Brain microvascular endothelial cell (primary cell): Measurements from ENCODE around the gene NUP42.
"Not testable (repeated sequence)": the region's sequence is repeated elsewhere in the genome, so short reads cannot be mapped to it uniquely, and the experiment has no call there.

ENCODE experiments used
- DNase-seq: peaks from one replicate; pipeline ENCODE4 v3.0.0-alpha.2; 2020
- H3K27ac ChIP-seq: fragments of 250-450 bp; sonication (Bioruptor Pico); 2 replicates; pipeline ENCODE4 v1.5.1; 2020; ENCODE audit warnings: mild to moderate bottlenecking, moderate library complexity
- H3K27me3 ChIP-seq: fragments of 250-450 bp; sonication (Bioruptor Pico); replicated peaks from 2 replicates; pipeline ENCODE4 v1.5.1; 2020; ENCODE audit warnings: mild to moderate bottlenecking
- H3K36me3 ChIP-seq: fragments of 250-450 bp; sonication (Bioruptor Pico); replicated peaks from 2 replicates; pipeline ENCODE4 v1.5.1; 2020; ENCODE audit warnings: mild to moderate bottlenecking
- H3K4me3 ChIP-seq: 2 replicates; pipeline ENCODE4 v1.5.1; 2011; ENCODE audit warnings: low read depth, mild to moderate bottlenecking, control low read depth, low read length, moderate library complexity
- CTCF ChIP-seq: IDR thresholded peaks from 2 replicates; pipeline ENCODE4 v1.5.1; 2011; ENCODE audit warnings: low read depth, mild to moderate bottlenecking, moderate library complexity, low read length, control low read depth, inconsistent platforms; ENCODE audit errors: missing control alignments
- in situ Hi-C: cut with HindIII; loops from 2 replicates; pipeline ENCODE4 v1.10.0; 2017; ENCODE audit warnings: low sequenced_read_pairs, low pct_ligation_motif_present

The NUP42 gene

GRCh38 chr7:23191022-23191421 is 9.2 kb downstream of the NUP42 start:
- H3K27ac ChIP-seq = no peak overlapping the region
- no peak for DNase-seq
- TF ChIP-seq CTCF = no peak
- no peak overlapping the region for H3K4me3 ChIP-seq
- no peaks in the 10 kb centered on the region for H3K27me3 ChIP-seq
- in situ Hi-C loops = no loop called here
- H3K36me3 ChIP-seq = peaks cover 46% of the 10 kb centered on the region

- in situ Hi-C loops = not testable (repeated sequence)
Measured at GRCh38 chr7:23193650-23194227, 11.9 kb downstream of the NUP42 start.

GRCh38 chr7:23196306-23196705 is 14.5 kb downstream of the NUP42 start:
- no peak overlapping the region for H3K27ac ChIP-seq
- no peak for TF ChIP-seq CTCF
- H3K4me3 ChIP-seq = no peak overlapping the region
- H3K36me3 ChIP-seq = peaks cover 41% of the 10 kb centered on the region
- in situ Hi-C loops = no loop called here
- DNase-seq = no peak
- H3K27me3 ChIP-seq = no peaks in the 10 kb centered on the region

More at GRCh38 chr7:23193650-23194227, 11.9 kb downstream of the NUP42 start:
- DNase-seq, H3K27me3 ChIP-seq, H3K27ac ChIP-seq, H3K4me3 ChIP-seq: not testable (repeated sequence)
- peaks cover 38% of the 10 kb centered on the region for H3K36me3 ChIP-seq

GRCh38 chr7:23197745-23198144 is 15.9 kb downstream of the NUP42 start:
- H3K4me3 ChIP-seq, DNase-seq, H3K27ac ChIP-seq, in situ Hi-C loops, H3K27me3 ChIP-seq: not testable (repeated sequence)
- H3K36me3 ChIP-seq = peaks cover 32% of the 10 kb centered on the region

- in situ Hi-C loops = no loop called here
- no peak for TF ChIP-seq CTCF
Measured at GRCh38 chr7:23200331-23200730, 18.5 kb downstream of the NUP42 start.

GRCh38 chr7:23204241-23204640 is 22.4 kb downstream of the NUP42 start:
- in situ Hi-C loops = no loop called here
- H3K27ac ChIP-seq = no peak overlapping the region
- no peak for DNase-seq
- TF ChIP-seq CTCF = no peak
- H3K27me3 ChIP-seq = no peaks in the 10 kb centered on the region
- H3K4me3 ChIP-seq = no peak overlapping the region
- peaks cover 14% of the 10 kb centered on the region for H3K36me3 ChIP-seq

More at GRCh38 chr7:23200331-23200730, 18.5 kb downstream of the NUP42 start:
- no peak for DNase-seq
- H3K4me3 ChIP-seq = no peak overlapping the region
- peaks cover 20% of the 10 kb centered on the region for H3K36me3 ChIP-seq
- H3K27ac ChIP-seq = no peak overlapping the region
- H3K27me3 ChIP-seq = no peaks in the 10 kb centered on the region

- in situ Hi-C loops = no loop called here
- DNase-seq = no peak
- Histone ChIP-seq H3K27me3 (no peaks in the 10 kb centered on the region), H3K36me3 (peaks cover 1% of the 10 kb centered on the region), H3K27ac (no peak overlapping the region), H3K4me3 (peak overlapping the region; percentile 26)
- TF ChIP-seq CTCF = no peak
Measured at GRCh38 chr7:23205577-23205908, 23.7 kb downstream of the NUP42 start.
